Pancreas (tissue), 10 donors: ENCODE data around the gene ZNF438. TPM values are rescaled to one million over a fixed set of nuclear protein-coding genes. Genes with fewer than 3 reads are reported as not detected.

Source experiments
- ATAC-seq, 4 donors: fragments of 200-7000 bp; cut with Tn5 transposase; one replicate each; pipeline versions ENCODE4 v1.8.0 to v1.9.1; 2020; ENCODE audit warnings: mild to moderate bottlenecking in 4 of 4, moderate library complexity in 4 of 4
- DNase-seq, 6 donors: peaks; one replicate each; pipeline ENCODE4 v3.0.0-alpha.2; 2020
- FAIRE-seq: peaks from 2 replicates; lab custom pipeline; 2012; peaks lifted over from hg19 to GRCh38; lab: Jason Lieb, UNC
- H3K27ac ChIP-seq, 4 donors: fragments of 200-600 bp; sonication (generic); 1 replicate in 3 of 4; 2 replicates in 1 of 4; pipeline versions ENCODE4 v1.5.0 to v1.8.0; 2020
- H3K27me3 ChIP-seq, 4 donors: fragments of 200-600 bp; one replicate each; pipeline ENCODE4 v1.8.0; 2021
- H3K36me3 ChIP-seq, 3 donors: fragments of 200-600 bp; sonication (generic) in 1 of 3; one replicate each; pipeline versions ENCODE4 v1.5.0 to v1.8.0; 2020 to 2021
- H3K4me1 ChIP-seq, 3 donors: fragments of 200-600 bp; one replicate each; pipeline ENCODE4 v1.8.0; 2021
- H3K4me3 ChIP-seq, 4 donors: fragments of 200-600 bp; sonication (generic) in 2 of 4; one replicate each; pipeline versions ENCODE4 v1.5.0 to v1.8.0; 2020 to 2021
- H3K9me3 ChIP-seq, 4 donors: fragments of 200-600 bp; one replicate each; pipeline ENCODE4 v1.8.0; 2021
- WGBS, 2 donors: extraction: QIAGEN DNeasy Blood & Tissue Kit; methylation state at CpG; one replicate each; pipeline ENCODE4 v1.1.7; 2013; 5-methylcytosine and 5-hydroxymethylcytosine counted together
- intact Hi-C, 3 donors: fragments of 100-400 bp; cut with DNase I; formaldehyde crosslinking; loops; one replicate each; pipeline versions ENCODE4 v1.11.1 to v1.14.2; 2022
- polyA plus RNA-seq, 2 donors: library from polyadenylated mRNA; stranded (reverse); fragments of 200-250 nt; gene quantifications; one replicate each; pipeline ENCODE4 v1.2.3, GENCODE V29; 2013
- total RNA-seq, 6 donors: library from RNA; stranded (reverse); fragmentation: NEBNext Ultra II Directional in 4 of 6; extraction: Animal tissue kit (Norgen Biotek cat#: 25700) in 4 of 6; gene quantifications; one replicate each; pipeline versions ENCODE4 v1.2.1 to v1.2.4, GENCODE V29; 2021 to 2023
- TF ChIP-seq, protein P1 (sequence below), 4 donors: fragments of 200-600 bp; sonication (generic) in 3 of 4; IDR thresholded peaks; one replicate each; pipeline versions ENCODE4 v1.5.0 to v1.8.0; 2021; ENCODE audit warnings: antibody characterized with exemption in 4 of 4
- donor health status: healthy with polysubstance abuse.
- donor health status: DM: no; HTN: no; CAD: no; lungs with moderate emphysema.
- donor health status: DM: no; HTN: no; CAD: no.
- donor health status: control.
- donor health status: control.
- donor health status: Bipolar disorder and iron deficiency.
- donor health status: DM: yes; HTN: yes; CAD: no.
- donor health status: DM: no; HTN: no; CAD: no.
- donor health status: DM: no; HTN: no; CAD: no.
- donor health status: DM: yes; HTN: yes; CAD: no.

The ZNF438 gene
- total and polyA plus RNA-seq, 8 donors = 1.5 to 4.8 (median 2.5) TPM

- intact Hi-C loops = no loop called here
- Histone ChIP-seq H3K27ac (no peak overlapping the region), H3K4me3 (no peak overlapping the region), H3K4me1 (peaks cover 0 to 4% (median 0%) of the 10 kb centered on the region in 3 donors), H3K36me3 (no peaks in the 10 kb centered on the region), H3K27me3 (no peaks in the 10 kb centered on the region), H3K9me3 (no peaks in the 10 kb centered on the region)
- ATAC-seq (no peak), DNase-seq (no peak), FAIRE-seq (no peak)
- TF ChIP-seq, protein P1, sequence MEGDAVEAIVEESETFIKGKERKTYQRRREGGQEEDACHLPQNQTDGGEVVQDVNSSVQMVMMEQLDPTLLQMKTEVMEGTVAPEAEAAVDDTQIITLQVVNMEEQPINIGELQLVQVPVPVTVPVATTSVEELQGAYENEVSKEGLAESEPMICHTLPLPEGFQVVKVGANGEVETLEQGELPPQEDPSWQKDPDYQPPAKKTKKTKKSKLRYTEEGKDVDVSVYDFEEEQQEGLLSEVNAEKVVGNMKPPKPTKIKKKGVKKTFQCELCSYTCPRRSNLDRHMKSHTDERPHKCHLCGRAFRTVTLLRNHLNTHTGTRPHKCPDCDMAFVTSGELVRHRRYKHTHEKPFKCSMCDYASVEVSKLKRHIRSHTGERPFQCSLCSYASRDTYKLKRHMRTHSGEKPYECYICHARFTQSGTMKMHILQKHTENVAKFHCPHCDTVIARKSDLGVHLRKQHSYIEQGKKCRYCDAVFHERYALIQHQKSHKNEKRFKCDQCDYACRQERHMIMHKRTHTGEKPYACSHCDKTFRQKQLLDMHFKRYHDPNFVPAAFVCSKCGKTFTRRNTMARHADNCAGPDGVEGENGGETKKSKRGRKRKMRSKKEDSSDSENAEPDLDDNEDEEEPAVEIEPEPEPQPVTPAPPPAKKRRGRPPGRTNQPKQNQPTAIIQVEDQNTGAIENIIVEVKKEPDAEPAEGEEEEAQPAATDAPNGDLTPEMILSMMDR (IDR thresholded peaks at IDR 0.05) = no peak
Measured at GRCh38 chr10:30885423-30885822, 146.2 kb downstream of the ZNF438 start.

DNA sequence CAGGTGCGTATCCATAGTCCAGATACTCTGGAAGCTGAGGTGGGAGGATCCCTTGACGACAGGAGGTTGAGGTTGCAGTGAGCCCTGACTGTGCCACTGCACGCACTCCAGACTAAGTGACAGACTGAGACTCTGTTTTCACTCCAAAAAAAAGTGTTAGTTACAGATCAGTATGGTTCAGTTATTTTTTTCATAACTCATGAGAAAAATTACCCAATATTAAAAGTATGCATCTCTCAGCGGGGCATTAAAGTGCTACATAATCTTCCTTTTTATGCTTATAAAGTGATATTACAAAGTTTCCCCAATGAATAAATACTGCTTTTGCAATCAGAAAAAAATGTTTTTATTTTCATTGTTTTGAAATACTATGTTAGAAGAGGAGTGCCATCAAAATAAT is 147.9 kb downstream of the ZNF438 start:
- H3K36me3 ChIP-seq = no peaks in the 10 kb centered on the region
- DNase-seq (no peak), FAIRE-seq (no peak), ATAC-seq (no peak)
- H3K9me3 ChIP-seq = no peaks in the 10 kb centered on the region
- no peak overlapping the region for H3K27ac ChIP-seq
- peaks cover 0 to 4% (median 0%) of the 10 kb centered on the region in 3 donors for H3K4me1 ChIP-seq
- TF ChIP-seq, protein P1 (IDR thresholded peaks at IDR 0.05) = no peak
- WGBS, 2 donors = 74 to 79% methylated on average over 4 of the region's 4 CpGs
- no peak overlapping the region for H3K4me3 ChIP-seq
- H3K27me3 ChIP-seq = no peaks in the 10 kb centered on the region
- intact Hi-C loops = no loop called here

GRCh38 chr10:30883116-30883515 is 148.5 kb downstream of the ZNF438 start:
- H3K27me3 ChIP-seq = no peaks in the 10 kb centered on the region
- TF ChIP-seq, protein P1 (IDR thresholded peaks at IDR 0.05) = no peak
- no peak overlapping the region for H3K4me3 ChIP-seq
- DNase-seq (no peak), FAIRE-seq (no peak), ATAC-seq (no peak)
- H3K27ac ChIP-seq = no peak overlapping the region
- intact Hi-C loops = no loop called here
- H3K4me1 ChIP-seq = peaks cover 0 to 4% (median 0%) of the 10 kb centered on the region in 3 donors
- no peaks in the 10 kb centered on the region for H3K9me3 ChIP-seq
- no peaks in the 10 kb centered on the region for H3K36me3 ChIP-seq

DNA sequence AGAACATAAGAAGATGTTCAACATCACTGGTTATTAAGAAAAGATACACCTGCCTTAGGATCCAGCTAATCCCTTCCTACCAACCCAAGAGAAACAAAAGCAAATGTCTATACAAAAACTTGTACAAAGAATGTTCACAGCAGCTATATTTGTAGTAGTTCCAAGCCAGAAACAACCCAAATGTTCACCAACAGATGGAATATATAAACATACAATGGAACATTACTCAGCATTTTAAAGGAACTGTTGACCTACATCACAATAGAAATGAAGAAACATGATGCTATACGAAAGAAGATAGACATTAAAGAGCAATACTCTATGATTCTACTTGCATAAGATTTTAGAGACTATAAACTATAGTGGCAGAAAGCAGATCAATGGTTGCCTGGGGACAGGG is 149.4 kb downstream of the ZNF438 start:
- no peak for DNase-seq
- H3K9me3 ChIP-seq = no peaks in the 10 kb centered on the region
- TF ChIP-seq, protein P1 (IDR thresholded peaks at IDR 0.05) = no peak
- no peak overlapping the region for H3K4me3 ChIP-seq
- H3K36me3 ChIP-seq = no peaks in the 10 kb centered on the region
- 34 to 35% methylated on average over 1 of the region's 1 CpG for WGBS, 2 donors
- no peak for ATAC-seq
- no peaks in the 10 kb centered on the region for H3K27me3 ChIP-seq
- peaks cover 0 to 4% (median 0%) of the 10 kb centered on the region in 3 donors for H3K4me1 ChIP-seq
- H3K27ac ChIP-seq = no peak overlapping the region
- intact Hi-C loops = no loop called here
- no peak for FAIRE-seq

GRCh38 chr10:30878920-30879319 is 152.7 kb downstream of the ZNF438 start:
- intact Hi-C loops = no loop called here
- WGBS, 2 donors = 90 to 97% methylated on average over 5 of the region's 5 CpGs

More at GRCh38 chr10:30878920-30879319, 152.7 kb downstream of the ZNF438 start:
- Histone ChIP-seq H3K9me3 (no peaks in the 10 kb centered on the region), H3K4me3 (no peak overlapping the region), H3K27me3 (no peaks in the 10 kb centered on the region), H3K36me3 (peaks cover 0 to 6% (median 0%) of the 10 kb centered on the region in 3 donors), H3K4me1 (no peaks in the 10 kb centered on the region), H3K27ac (no peak overlapping the region)
- DNase-seq = no peak
- TF ChIP-seq, protein P1 (IDR thresholded peaks at IDR 0.05) = no peak
- no peak for FAIRE-seq
- no peak for ATAC-seq
